ENCODE results near the gene TXNDC2. TPM values are rescaled to one million over a fixed set of nuclear protein-coding genes. Genes with fewer than 3 reads are reported as not detected.

TXNDC2 gene
- under 1 TPM in 2 of 4 donors, not detected in 2; 0.62 to 0.96 TPM for total RNA-seq

GRCh38 chr18:9885170-9886004, at the start of gene TXNDC2:
Gene TXNDC2, plus strand, starts transcription at chr18:9885973. Its CDS starts 708 bp downstream, at chr18:9886681.
- H3K4me1 ChIP-seq = no peaks in the 10 kb centered on the region
- no peaks in the 10 kb centered on the region for H3K9me3 ChIP-seq
- no peaks in the 10 kb centered on the region for H3K27me3 ChIP-seq
- H3K36me3 ChIP-seq = no peaks in the 10 kb centered on the region
- H3K4me3 ChIP-seq = no peak within 1 kb of the TSS
- WGBS, 2 donors (ENCODE audit: low coverage in 1 of 2) = 89 to 100% methylated on average over 5 to 8 of the region's 8 CpGs
- ATAC-seq = no peak
- H3K27ac ChIP-seq = no peak within 1 kb of the TSS
- TF ChIP-seq EP300 (IDR thresholded peaks at IDR 0.05) (no peak), POLR2A (IDR thresholded peaks at IDR 0.05) (no peak), POLR2AphosphoS5 (IDR thresholded peaks at IDR 0.05) (no peak)

GRCh38 chr18:9838144-9838877, 47.5 kb upstream of the TXNDC2 start:
- peak overlapping the region; percentile 34 to 80 (median 78) for H3K27ac ChIP-seq
- no peak for TF ChIP-seq EP300 (IDR thresholded peaks at IDR 0.05)
- TF ChIP-seq POLR2AphosphoS5 (IDR thresholded peaks at IDR 0.05) = no peak
- no peak for TF ChIP-seq POLR2A (IDR thresholded peaks at IDR 0.05)
- TF ChIP-seq CTCF (IDR thresholded peaks at IDR 0.05) = no peak
- no peaks in the 10 kb centered on the region for H3K9me3 ChIP-seq
- no peak overlapping the region for H3K4me3 ChIP-seq
- 15 to 30% methylated on average over 3 to 10 of the region's 10 CpGs for WGBS, 2 donors (ENCODE audit: low coverage in 1 of 2)
- no peaks in the 10 kb centered on the region for H3K27me3 ChIP-seq
- peaks cover 7 to 87% (median 8%) of the 10 kb centered on the region in 3 donors for H3K4me1 ChIP-seq
- no peak for ATAC-seq
- H3K36me3 ChIP-seq = no peaks in the 10 kb centered on the region

- TF ChIP-seq CTCF (IDR thresholded peaks at IDR 0.05) (no peak), EP300 (IDR thresholded peaks at IDR 0.05) (no peak), POLR2A (IDR thresholded peaks at IDR 0.05) (no peak), POLR2AphosphoS5 (IDR thresholded peaks at IDR 0.05) (no peak)
- peak overlapping the region in 3 of 4 donors; percentile 76 to 80 (median 79) for H3K27ac ChIP-seq
- H3K4me1 ChIP-seq = peaks cover 7 to 88% (median 8%) of the 10 kb centered on the region in 3 donors
Observed at GRCh38 chr18:9839211-9839610, 46.6 kb upstream of the TXNDC2 start.

GRCh38 chr18:9839853-9840252, 45.9 kb upstream of the TXNDC2 start:
- H3K4me1 ChIP-seq = peaks cover 7 to 81% (median 8%) of the 10 kb centered on the region in 3 donors
- no peaks in the 10 kb centered on the region for H3K27me3 ChIP-seq
- WGBS, 2 donors (ENCODE audit: low coverage in 1 of 2) = 72 to 85% methylated on average over 3 to 5 of the region's 10 CpGs
- TF ChIP-seq EP300 (IDR thresholded peaks at IDR 0.05) = no peak
- no peak for TF ChIP-seq POLR2AphosphoS5 (IDR thresholded peaks at IDR 0.05)
- no peak for TF ChIP-seq CTCF (IDR thresholded peaks at IDR 0.05)
- TF ChIP-seq POLR2A (IDR thresholded peaks at IDR 0.05) = no peak
- H3K36me3 ChIP-seq = no peaks in the 10 kb centered on the region
- peak overlapping the region in 3 of 4 donors; percentile 76 to 80 (median 79) for H3K27ac ChIP-seq
- no peak for ATAC-seq
- H3K9me3 ChIP-seq = no peaks in the 10 kb centered on the region
- no peak overlapping the region for H3K4me3 ChIP-seq

More at GRCh38 chr18:9839211-9839610, 46.6 kb upstream of the TXNDC2 start:
- no peak for ATAC-seq
- Histone ChIP-seq H3K36me3 (no peaks in the 10 kb centered on the region), H3K27me3 (no peaks in the 10 kb centered on the region), H3K9me3 (no peaks in the 10 kb centered on the region), H3K4me3 (no peak overlapping the region)
- 88 to 100% methylated on average over 5 to 8 of the region's 8 CpGs for WGBS, 2 donors (ENCODE audit: low coverage in 1 of 2)

GRCh38 chr18:9841752-9842151, 44.0 kb upstream of the TXNDC2 start:
- Histone ChIP-seq H3K27me3 (no peaks in the 10 kb centered on the region), H3K27ac (peak overlapping the region in 3 of 4 donors; percentile 22 to 50 (median 42)), H3K9me3 (no peaks in the 10 kb centered on the region), H3K36me3 (no peaks in the 10 kb centered on the region), H3K4me1 (peaks cover 7 to 77% (median 13%) of the 10 kb centered on the region in 3 donors), H3K4me3 (no peak overlapping the region)
- ATAC-seq = no peak
- whole genome bisulfite sequencing, 2 donors (ENCODE audit: low coverage in 1 of 2) = 36 to 40% methylated on average over 1 to 2 of the region's 4 CpGs
- TF ChIP-seq CTCF (IDR thresholded peaks at IDR 0.05) = no peak
- TF ChIP-seq POLR2A (IDR thresholded peaks at IDR 0.05) = no peak
- peak; percentile 35 for TF ChIP-seq POLR2AphosphoS5 (IDR thresholded peaks at IDR 0.05)
- TF ChIP-seq EP300 (IDR thresholded peaks at IDR 0.05) = no peak
